ENCODE data around the gene CCDC148.
"Not testable (repeated sequence)": the region's sequence is repeated elsewhere in the genome, so short reads cannot be mapped to it uniquely, and the experiment has no call there.

CCDC148 gene

DNA sequence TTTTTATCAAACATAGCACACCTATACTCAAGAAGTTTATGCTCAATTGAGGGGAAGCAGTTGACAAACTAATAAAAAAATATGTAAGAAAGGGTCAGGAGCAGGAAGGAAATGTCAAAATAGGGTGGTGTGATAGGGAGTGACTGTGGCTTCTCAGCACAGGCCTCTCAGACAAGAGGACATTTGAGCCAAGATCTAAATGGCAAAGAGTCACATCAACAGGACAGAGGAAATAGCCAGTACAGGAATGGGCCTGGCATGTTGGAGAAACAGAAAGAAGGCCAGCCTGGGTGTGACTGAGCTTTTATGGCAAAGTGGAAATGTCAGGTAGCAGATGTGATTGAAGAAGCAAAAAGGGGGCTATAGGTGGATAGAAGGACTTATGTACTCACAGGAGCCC lies 117.0 kb downstream of the CCDC148 start:
- TF ChIP-seq, protein P1, sequence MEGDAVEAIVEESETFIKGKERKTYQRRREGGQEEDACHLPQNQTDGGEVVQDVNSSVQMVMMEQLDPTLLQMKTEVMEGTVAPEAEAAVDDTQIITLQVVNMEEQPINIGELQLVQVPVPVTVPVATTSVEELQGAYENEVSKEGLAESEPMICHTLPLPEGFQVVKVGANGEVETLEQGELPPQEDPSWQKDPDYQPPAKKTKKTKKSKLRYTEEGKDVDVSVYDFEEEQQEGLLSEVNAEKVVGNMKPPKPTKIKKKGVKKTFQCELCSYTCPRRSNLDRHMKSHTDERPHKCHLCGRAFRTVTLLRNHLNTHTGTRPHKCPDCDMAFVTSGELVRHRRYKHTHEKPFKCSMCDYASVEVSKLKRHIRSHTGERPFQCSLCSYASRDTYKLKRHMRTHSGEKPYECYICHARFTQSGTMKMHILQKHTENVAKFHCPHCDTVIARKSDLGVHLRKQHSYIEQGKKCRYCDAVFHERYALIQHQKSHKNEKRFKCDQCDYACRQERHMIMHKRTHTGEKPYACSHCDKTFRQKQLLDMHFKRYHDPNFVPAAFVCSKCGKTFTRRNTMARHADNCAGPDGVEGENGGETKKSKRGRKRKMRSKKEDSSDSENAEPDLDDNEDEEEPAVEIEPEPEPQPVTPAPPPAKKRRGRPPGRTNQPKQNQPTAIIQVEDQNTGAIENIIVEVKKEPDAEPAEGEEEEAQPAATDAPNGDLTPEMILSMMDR (IDR thresholded peaks at IDR 0.05; ENCODE audit: insufficient read depth, low read depth, low read length, missing control alignments): no peak
- DNase-seq (ENCODE audit: low read depth): no peak
- H3K4me3 ChIP-seq (ENCODE audit: low read length): no peak overlapping the region

DNA sequence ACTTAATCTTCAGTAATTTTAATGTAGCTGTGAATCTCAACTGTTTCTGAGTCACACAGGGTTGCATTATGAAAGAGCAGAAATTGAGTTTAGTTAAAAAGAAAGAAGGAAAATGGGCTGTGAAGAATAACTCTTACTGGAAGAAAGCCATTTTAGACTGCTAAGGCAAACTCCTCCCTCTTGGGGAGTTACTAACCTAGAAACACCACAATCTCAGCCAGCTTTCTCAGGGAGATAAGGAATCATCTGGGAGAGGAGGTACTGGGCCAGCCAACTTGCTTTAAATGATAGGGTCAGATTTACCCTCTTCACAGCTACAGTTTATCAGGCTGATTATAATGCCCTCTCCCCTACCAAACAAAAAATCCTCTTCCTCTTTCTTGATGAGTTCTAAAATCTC lies 119.5 kb downstream of the CCDC148 start:
- DNase-seq (ENCODE audit: low read depth): no peak
- TF ChIP-seq, protein P1 (IDR thresholded peaks at IDR 0.05; ENCODE audit: insufficient read depth, low read depth, low read length, missing control alignments): no peak
- H3K4me3 ChIP-seq (ENCODE audit: low read length): no peak overlapping the region

DNA sequence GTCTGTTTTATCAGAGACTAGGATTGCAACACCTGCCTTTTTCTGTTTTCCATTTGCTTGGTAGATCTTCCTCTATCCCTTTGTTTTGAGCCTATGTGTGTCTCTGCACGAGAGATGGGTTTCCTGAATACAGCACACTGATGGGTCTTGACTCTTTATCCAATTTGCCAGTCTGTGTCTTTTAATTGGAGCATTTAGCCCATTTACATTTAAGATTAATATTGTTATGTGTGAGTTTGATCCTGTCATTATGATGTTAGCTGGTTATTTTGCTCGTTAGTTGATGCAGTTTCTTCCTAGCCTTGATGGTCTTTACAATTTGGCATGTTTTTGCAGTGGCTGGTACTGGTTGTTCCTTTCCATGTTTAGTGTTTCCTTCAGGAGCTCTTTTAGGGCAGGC lies 124.8 kb downstream of the CCDC148 start:
- DNase-seq (ENCODE audit: low read depth); H3K4me3 ChIP-seq (ENCODE audit: low read length): not testable (repeated sequence)

DNA sequence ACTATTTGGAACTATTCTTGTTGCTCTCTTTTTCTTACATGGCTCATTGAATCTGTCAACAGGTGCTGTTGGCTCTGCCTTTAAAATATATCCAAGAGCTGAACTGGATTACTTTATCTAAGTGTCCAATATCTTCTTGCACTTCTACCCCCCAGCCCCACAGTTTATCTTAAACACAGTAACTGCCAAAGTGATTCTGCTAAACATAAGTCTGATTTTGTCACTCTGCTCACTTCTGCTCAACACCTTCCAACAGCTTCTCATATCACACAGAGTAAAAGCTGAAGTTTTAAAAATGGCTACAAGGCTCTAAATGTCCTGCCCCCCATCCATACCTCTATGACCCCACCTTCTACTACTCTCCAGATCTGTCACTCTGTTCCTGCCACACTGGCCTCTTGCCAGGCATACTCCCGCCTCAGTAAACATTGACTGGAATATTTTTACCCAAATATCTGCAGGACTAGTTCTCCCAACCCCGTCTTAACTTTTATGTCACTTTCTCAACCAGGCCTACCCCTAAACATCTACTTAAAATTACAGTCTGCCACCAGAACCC lies 130.7 kb downstream of the CCDC148 start:
- DNase-seq (ENCODE audit: low read depth): no peak

GRCh38 chr2:158325031-158325781 lies 131.3 kb downstream of the CCDC148 start:
- TF ChIP-seq, protein P1 (IDR thresholded peaks at IDR 0.05; ENCODE audit: insufficient read depth, low read depth, low read length, missing control alignments): no peak
- DNase-seq (ENCODE audit: low read depth): peak; percentile 80
- H3K4me3 ChIP-seq (ENCODE audit: low read length): no peak overlapping the region

More for the DNA sequence above, 130.7 kb downstream of the CCDC148 start:
- TF ChIP-seq, protein P1 (IDR thresholded peaks at IDR 0.05; ENCODE audit: insufficient read depth, low read depth, low read length, missing control alignments): no peak
- H3K4me3 ChIP-seq (ENCODE audit: low read length): no peak overlapping the region

GRCh38 chr2:158323381-158323780 lies 133.2 kb downstream of the CCDC148 start:
- no peak overlapping the region for H3K4me3 ChIP-seq (ENCODE audit: low read length)
- DNase-seq (ENCODE audit: low read depth): peak; percentile 60
- TF ChIP-seq, protein P1 (IDR thresholded peaks at IDR 0.05; ENCODE audit: insufficient read depth, low read depth, low read length, missing control alignments): no peak

GRCh38 chr2:158321264-158321663 lies 135.3 kb downstream of the CCDC148 start:
- TF ChIP-seq, protein P1 (IDR thresholded peaks at IDR 0.05; ENCODE audit: insufficient read depth, low read depth, low read length, missing control alignments): no peak
- H3K4me3 ChIP-seq (ENCODE audit: low read length): no peak overlapping the region
- DNase-seq (ENCODE audit: low read depth): peak; percentile 95

Measured in epithelial cell of esophagus (primary cell).